Choroid plexus epithelial cell (primary cell): ENCODE results near the gene CASP2.
A peak's percentile ranks its signal among the peaks of the same experiment; 100 is the strongest.

Experiments used
- DNase-seq: peaks from one replicate; pipeline ENCODE4 v3.0.0-alpha.2; 2010; ENCODE audit warnings: low read depth
- H3K4me3 ChIP-seq: 2 replicates; pipeline ENCODE4 v1.5.1; 2011; ENCODE audit warnings: low read depth, mild to moderate bottlenecking, control low read depth, low read length, moderate library complexity
- CTCF ChIP-seq: conservative IDR thresholded peaks from 2 replicates; pipeline ENCODE4 v1.5.1; 2011; ENCODE audit warnings: low read depth, mild to moderate bottlenecking, control low read depth, inconsistent platforms, low read length, moderate library complexity

CASP2 gene

GRCh38 chr7:143334244-143334643, 46.1 kb downstream of the CASP2 start:
- DNase-seq: no peak
- H3K4me3 ChIP-seq: no peak overlapping the region
- TF ChIP-seq CTCF: no peak

GRCh38 chr7:143337216-143337615, 49.1 kb downstream of the CASP2 start:
- DNase-seq: no peak
- no peak for TF ChIP-seq CTCF
- no peak overlapping the region for H3K4me3 ChIP-seq

GRCh38 chr7:143341842-143342241, 53.7 kb downstream of the CASP2 start:
- TF ChIP-seq CTCF: no peak
- no peak for DNase-seq
- H3K4me3 ChIP-seq: no peak overlapping the region

GRCh38 chr7:143343596-143343995, 55.4 kb downstream of the CASP2 start:
- no peak overlapping the region for H3K4me3 ChIP-seq
- TF ChIP-seq CTCF: no peak
- DNase-seq: no peak

- peak overlapping the region; percentile 21 for H3K4me3 ChIP-seq
- DNase-seq: peak; percentile 54
- peak; percentile 66 for TF ChIP-seq CTCF
Observed at GRCh38 chr7:143345428-143345900, 57.3 kb downstream of the CASP2 start.

- TF ChIP-seq CTCF: no peak
- no peak for DNase-seq
- H3K4me3 ChIP-seq: no peak overlapping the region
Observed at GRCh38 chr7:143346018-143346417, 57.9 kb downstream of the CASP2 start.

- no peak overlapping the region for H3K4me3 ChIP-seq
- no peak for TF ChIP-seq CTCF
- DNase-seq: no peak
Observed at GRCh38 chr7:143347950-143348349, 59.8 kb downstream of the CASP2 start.
